OCI-LY1 (cell line): ENCODE results near the gene KLHL6.

ENCODE experiments used
- EZH2 ChIP-seq: fragments of 200-600 bp; sonication (generic), shearing (Covaris generic); IDR thresholded peaks from 2 replicates; pipeline ENCODE4 v1.8.0; 2017; ENCODE audit warnings: borderline replicate concordance, mixed run types, mild to moderate bottlenecking, antibody characterized with exemption, low read length, moderate library complexity, mixed read lengths
- TF ChIP-seq, protein P1 (sequence below): fragments of 200-600 bp; sonication (generic), shearing (Covaris generic); IDR thresholded peaks from 2 replicates; pipeline ENCODE4 v1.5.1; 2017; ENCODE audit warnings: mild to moderate bottlenecking, antibody characterized with exemption, low read length, moderate library complexity, mixed read lengths

- TF ChIP-seq, protein P1, sequence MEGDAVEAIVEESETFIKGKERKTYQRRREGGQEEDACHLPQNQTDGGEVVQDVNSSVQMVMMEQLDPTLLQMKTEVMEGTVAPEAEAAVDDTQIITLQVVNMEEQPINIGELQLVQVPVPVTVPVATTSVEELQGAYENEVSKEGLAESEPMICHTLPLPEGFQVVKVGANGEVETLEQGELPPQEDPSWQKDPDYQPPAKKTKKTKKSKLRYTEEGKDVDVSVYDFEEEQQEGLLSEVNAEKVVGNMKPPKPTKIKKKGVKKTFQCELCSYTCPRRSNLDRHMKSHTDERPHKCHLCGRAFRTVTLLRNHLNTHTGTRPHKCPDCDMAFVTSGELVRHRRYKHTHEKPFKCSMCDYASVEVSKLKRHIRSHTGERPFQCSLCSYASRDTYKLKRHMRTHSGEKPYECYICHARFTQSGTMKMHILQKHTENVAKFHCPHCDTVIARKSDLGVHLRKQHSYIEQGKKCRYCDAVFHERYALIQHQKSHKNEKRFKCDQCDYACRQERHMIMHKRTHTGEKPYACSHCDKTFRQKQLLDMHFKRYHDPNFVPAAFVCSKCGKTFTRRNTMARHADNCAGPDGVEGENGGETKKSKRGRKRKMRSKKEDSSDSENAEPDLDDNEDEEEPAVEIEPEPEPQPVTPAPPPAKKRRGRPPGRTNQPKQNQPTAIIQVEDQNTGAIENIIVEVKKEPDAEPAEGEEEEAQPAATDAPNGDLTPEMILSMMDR: no peak
- TF ChIP-seq EZH2: no peak
Observed at GRCh38 chr3:183518491-183519251, 36.8 kb downstream of the KLHL6 start.
